ENCODE data around the gene DSCAM.

DNA sequence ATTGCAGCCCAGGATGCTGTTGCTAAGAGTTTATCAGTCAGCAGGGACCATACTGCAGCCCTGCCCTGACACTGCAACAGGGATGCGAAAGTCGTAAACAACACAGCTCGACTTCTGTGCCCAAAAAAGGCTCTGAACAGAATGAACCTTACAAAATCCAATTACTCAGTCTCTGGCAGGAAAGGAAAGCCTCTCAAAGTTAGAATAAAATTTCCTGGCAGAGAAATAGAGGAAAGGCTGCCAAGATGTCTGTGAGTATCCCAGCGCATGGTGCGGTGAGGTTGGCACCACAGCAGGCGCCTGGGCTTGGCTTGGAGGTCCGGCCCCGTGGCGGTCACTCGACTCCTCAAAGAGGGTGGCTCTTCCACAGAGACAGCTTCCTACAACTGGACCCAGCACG is 794.0 kb downstream of the DSCAM start:
- TF ChIP-seq POLR2A (IDR thresholded peaks at IDR 0.05) = no peak
- TF ChIP-seq, protein P1, sequence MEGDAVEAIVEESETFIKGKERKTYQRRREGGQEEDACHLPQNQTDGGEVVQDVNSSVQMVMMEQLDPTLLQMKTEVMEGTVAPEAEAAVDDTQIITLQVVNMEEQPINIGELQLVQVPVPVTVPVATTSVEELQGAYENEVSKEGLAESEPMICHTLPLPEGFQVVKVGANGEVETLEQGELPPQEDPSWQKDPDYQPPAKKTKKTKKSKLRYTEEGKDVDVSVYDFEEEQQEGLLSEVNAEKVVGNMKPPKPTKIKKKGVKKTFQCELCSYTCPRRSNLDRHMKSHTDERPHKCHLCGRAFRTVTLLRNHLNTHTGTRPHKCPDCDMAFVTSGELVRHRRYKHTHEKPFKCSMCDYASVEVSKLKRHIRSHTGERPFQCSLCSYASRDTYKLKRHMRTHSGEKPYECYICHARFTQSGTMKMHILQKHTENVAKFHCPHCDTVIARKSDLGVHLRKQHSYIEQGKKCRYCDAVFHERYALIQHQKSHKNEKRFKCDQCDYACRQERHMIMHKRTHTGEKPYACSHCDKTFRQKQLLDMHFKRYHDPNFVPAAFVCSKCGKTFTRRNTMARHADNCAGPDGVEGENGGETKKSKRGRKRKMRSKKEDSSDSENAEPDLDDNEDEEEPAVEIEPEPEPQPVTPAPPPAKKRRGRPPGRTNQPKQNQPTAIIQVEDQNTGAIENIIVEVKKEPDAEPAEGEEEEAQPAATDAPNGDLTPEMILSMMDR (IDR thresholded peaks at IDR 0.05 in 4 of 5, conservative IDR thresholded peaks at IDR 0.05 in 1 of 5) = no peak
